Uterine smooth muscle cell (primary cell): Measurements from ENCODE around the gene KRT39. TPM values are rescaled to one million over a fixed set of nuclear protein-coding genes. Genes with fewer than 3 reads are reported as not detected.

Source experiments
- total RNA-seq: library from RNA; depleted of rRNA; stranded (reverse); fragments of >200 nt; gene quantifications from 2 replicates; pipeline ENCODE4 v1.2.3, GENCODE V29; 2014

The KRT39 gene
- total RNA-seq: 0.11 TPM in 1 of 2 replicates, not detected in the other

DNA sequence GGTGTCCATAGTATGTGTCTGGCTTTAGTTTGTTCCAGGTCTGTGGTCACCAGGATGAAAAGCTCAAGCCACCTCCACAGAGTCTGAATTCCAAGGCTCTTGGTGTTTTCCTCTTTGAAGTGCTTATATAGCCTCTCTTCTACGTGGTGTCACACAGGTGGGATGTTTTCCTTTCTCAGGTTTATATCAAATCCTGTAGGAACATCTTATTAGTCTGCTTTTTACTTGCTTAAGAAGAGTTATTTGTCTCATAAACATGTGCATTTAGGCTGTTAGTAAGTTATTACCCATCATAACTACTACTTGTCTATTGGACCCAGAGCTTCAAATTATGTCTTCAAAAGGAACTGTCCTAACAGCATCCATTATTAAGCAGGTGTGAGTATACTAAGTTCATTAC is at the start of gene KRT39:
KRT39 (minus strand) TSS at position 101 of the 400 bp plus-strand sequence; CDS start at position 9, 92 bp downstream.

DNA sequence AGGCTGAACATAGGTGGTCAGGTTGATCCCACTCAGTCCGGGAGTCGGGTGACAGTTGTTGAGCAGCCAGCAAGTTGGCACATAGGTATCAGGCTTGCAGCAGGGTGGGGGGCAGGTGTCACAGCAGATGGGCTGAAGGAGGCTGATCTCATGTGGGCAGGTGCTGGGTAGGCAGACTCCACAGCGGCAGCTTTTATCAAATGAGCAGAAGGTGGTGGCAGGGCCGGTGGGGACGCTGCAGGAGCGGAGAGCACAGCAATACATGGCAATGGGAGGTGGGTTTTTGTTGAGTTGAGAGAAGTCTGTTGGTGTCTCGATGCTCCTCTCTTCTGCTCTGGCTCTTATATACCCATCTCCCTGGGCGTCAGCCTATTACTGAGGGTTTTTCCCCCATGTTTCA is 42.1 kb upstream of the KRT39 start, which contains the start of gene KRTAP3-1:
KRTAP3-1 (minus strand) TSS at position 318 of the 400 bp plus-strand sequence; CDS start at position 264, 54 bp downstream.

DNA sequence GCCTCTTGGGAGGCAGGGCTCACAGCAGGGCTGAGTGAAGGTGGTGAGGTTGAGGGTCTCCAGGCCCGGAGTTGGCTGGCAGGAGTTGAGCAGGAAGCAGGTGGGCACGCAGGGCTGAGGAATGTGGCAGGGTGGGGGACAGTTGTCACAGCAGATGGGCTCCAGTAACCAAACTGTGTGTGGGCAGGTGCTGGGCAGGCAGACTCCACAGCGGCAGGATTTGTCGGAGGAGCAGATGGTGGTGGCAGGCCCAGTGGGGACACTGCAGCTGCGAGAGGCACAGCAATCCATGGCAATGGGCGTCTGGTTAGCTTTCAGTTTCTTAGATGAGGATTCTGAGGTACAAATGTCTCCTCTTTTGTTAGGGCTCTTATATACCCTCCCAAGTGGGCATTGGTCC is 32.8 kb upstream of the KRT39 start, which contains the start of gene KRTAP3-2:
KRTAP3-2 (minus strand) TSS at position 344 of the 400 bp plus-strand sequence; CDS start at position 291, 53 bp downstream.

DNA sequence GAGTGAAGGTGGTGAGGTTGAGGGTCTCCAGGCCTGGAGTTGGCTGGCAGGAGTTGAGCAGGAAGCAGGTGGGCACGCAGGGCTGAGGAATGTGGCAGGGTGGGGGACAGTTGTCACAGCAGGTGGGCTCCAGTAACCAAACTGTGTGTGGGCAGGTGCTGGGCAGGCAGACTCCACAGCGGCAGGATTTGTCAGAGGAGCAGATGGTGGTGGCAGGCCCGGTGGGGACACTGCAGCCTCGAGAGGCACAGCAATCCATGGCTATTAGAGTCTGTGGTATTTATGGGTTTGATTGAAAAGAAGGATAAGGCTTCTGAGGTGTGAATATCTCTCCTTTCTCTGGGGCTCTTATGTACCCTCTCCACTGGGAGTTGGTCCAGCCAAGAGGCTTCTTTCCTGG is 27.1 kb upstream of the KRT39 start, which contains the start of gene KRTAP3-3:
KRTAP3-3 (minus strand) TSS at position 326 of the 400 bp plus-strand sequence; CDS start at position 259, 67 bp downstream.

DNA sequence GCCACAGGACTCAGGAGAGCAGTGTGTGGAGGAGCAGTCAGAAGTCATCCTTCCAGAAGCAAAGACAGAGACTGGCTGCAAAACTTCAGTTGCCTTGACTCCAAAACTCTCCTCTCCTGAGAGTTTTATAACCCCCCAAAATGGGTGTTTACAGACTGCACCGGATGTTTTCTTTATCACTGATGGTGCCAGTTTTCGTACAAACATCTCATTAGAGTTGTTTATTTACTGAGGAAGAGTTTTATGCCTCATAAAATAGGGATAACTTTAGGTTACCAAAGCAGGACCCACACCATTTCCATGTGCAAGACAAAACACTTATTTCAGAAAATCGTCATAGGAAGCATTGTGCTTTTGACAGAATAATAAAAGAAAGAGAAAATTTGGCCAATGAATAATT is 17.5 kb upstream of the KRT39 start, which contains the start of gene KRT40:
KRT40 (minus strand) TSS at position 101 of the 400 bp plus-strand sequence; CDS start at position 48, 53 bp downstream.

GRCh38 chr17:40937384-40937819 is 29.3 kb downstream of the KRT39 start, which contains the start of gene KRT23:
Gene KRT23 (minus strand): TSS chr17:40937646. CDS start chr17:40936603, 1,043 bp downstream.

Other genes starting within 250 kb of the KRT39 start
- not detected in 2 replicates for gene KRT25, start 211.6 kb downstream of the KRT39 start, total RNA-seq
- not detected in 2 replicates for gene KRT26, start 194.7 kb downstream of the KRT39 start, total RNA-seq
- gene KRT27, start 184.4 kb downstream of the KRT39 start, total RNA-seq: not detected in 2 replicates
- not detected in 2 replicates for gene KRT28, start 167.0 kb downstream of the KRT39 start, total RNA-seq
- gene KRT10, start 144.3 kb downstream of the KRT39 start, total RNA-seq: 2.3 and 4.0 TPM in 2 replicates
- under 0.01 TPM in 1 of 2 replicates, not detected in the other for gene KRT12, start 99.7 kb downstream of the KRT39 start, total RNA-seq
- 0.22 TPM in 1 of 2 replicates, not detected in the other for gene KRT20, start 81.7 kb downstream of the KRT39 start, total RNA-seq
- 0.50 and 0.55 TPM in 2 replicates for gene KRT23, start 29.3 kb downstream of the KRT39 start, total RNA-seq
- not detected in 2 replicates for gene KRT40, start 17.4 kb upstream of the KRT39 start, total RNA-seq
- not detected in 2 replicates for gene KRTAP3-3, start 27.2 kb upstream of the KRT39 start, total RNA-seq
- not detected in 2 replicates for gene KRTAP3-2, start 33.0 kb upstream of the KRT39 start, total RNA-seq
- gene KRTAP3-1, start 42.2 kb upstream of the KRT39 start, total RNA-seq: not detected in 2 replicates
- gene KRTAP1-5, start 60.3 kb upstream of the KRT39 start, total RNA-seq: 32.6 and 54.1 TPM in 2 replicates
- gene KRTAP1-4, start 63.2 kb upstream of the KRT39 start, total RNA-seq: not detected in 2 replicates
- not detected in 2 replicates for gene KRTAP1-3, start 67.9 kb upstream of the KRT39 start, total RNA-seq
- 0.55 and 0.87 TPM in 2 replicates for gene KRTAP1-1, start 74.5 kb upstream of the KRT39 start, total RNA-seq
- not detected in 2 replicates for gene KRTAP2-1, start 80.4 kb upstream of the KRT39 start, total RNA-seq
- not detected in 2 replicates for gene KRTAP2-2, start 88.3 kb upstream of the KRT39 start, total RNA-seq
- 0.12 and 1.00 TPM in 2 replicates for gene KRTAP2-3, start 93.2 kb upstream of the KRT39 start, total RNA-seq
- not detected in 2 replicates for gene KRTAP2-4, start 98.9 kb upstream of the KRT39 start, total RNA-seq
- gene KRTAP4-7, start 117.2 kb upstream of the KRT39 start, total RNA-seq: not detected in 2 replicates
- gene KRTAP4-8, start 131.2 kb upstream of the KRT39 start, total RNA-seq: not detected in 2 replicates
- gene KRTAP4-16, start 135.3 kb upstream of the KRT39 start, total RNA-seq: not detected in 2 replicates
- gene KRTAP4-9, start 138.4 kb upstream of the KRT39 start, total RNA-seq: 0.12 TPM in 1 of 2 replicates, not detected in the other
- not detected in 2 replicates for gene KRTAP4-11, start 151.4 kb upstream of the KRT39 start, total RNA-seq
- not detected in 2 replicates for gene KRTAP4-12, start 157.2 kb upstream of the KRT39 start, total RNA-seq
- gene KRTAP4-6, start 173.6 kb upstream of the KRT39 start, total RNA-seq: not detected in 2 replicates
- gene KRTAP4-5, start 182.9 kb upstream of the KRT39 start, total RNA-seq: not detected in 2 replicates
- gene KRTAP4-4, start 193.8 kb upstream of the KRT39 start, total RNA-seq: not detected in 2 replicates
- gene KRTAP4-3, start 201.3 kb upstream of the KRT39 start, total RNA-seq: not detected in 2 replicates
- gene KRTAP4-2, start 211.3 kb upstream of the KRT39 start, total RNA-seq: not detected in 2 replicates
- 0.11 TPM in 1 of 2 replicates, not detected in the other for gene KRTAP4-1, start 218.0 kb upstream of the KRT39 start, total RNA-seq
- gene KRTAP9-1, start 222.9 kb upstream of the KRT39 start, total RNA-seq: not detected in 2 replicates